MM.1S (cell line): ENCODE measurements around the gene P2RX5.

ENCODE experiments used
- EZH2 ChIP-seq: fragments of 300-600 bp; sonication (generic); optimal IDR thresholded peaks from 2 replicates; pipeline ENCODE3; 2017; ENCODE audit warnings: low read depth, mild to moderate bottlenecking, antibody characterized with exemption, low read length, mixed read lengths
- TF ChIP-seq, protein P1 (sequence below): fragments of 300-600 bp; sonication (generic); IDR thresholded peaks from 2 replicates; pipeline ENCODE4 v1.5.1; 2016; ENCODE audit warnings: antibody characterized with exemption, low read length, mixed read lengths

GRCh38 chr17:3657874-3658783 is 37.8 kb downstream of the P2RX5 start:
- TF ChIP-seq, protein P1, sequence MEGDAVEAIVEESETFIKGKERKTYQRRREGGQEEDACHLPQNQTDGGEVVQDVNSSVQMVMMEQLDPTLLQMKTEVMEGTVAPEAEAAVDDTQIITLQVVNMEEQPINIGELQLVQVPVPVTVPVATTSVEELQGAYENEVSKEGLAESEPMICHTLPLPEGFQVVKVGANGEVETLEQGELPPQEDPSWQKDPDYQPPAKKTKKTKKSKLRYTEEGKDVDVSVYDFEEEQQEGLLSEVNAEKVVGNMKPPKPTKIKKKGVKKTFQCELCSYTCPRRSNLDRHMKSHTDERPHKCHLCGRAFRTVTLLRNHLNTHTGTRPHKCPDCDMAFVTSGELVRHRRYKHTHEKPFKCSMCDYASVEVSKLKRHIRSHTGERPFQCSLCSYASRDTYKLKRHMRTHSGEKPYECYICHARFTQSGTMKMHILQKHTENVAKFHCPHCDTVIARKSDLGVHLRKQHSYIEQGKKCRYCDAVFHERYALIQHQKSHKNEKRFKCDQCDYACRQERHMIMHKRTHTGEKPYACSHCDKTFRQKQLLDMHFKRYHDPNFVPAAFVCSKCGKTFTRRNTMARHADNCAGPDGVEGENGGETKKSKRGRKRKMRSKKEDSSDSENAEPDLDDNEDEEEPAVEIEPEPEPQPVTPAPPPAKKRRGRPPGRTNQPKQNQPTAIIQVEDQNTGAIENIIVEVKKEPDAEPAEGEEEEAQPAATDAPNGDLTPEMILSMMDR = no peak
- TF ChIP-seq EZH2 = no peak
